GM12878 (cell line): ENCODE results near the gene DIDO1. TPM values are rescaled to one million over a fixed set of nuclear protein-coding genes. Genes with fewer than 3 reads are reported as not detected.

ENCODE experiments used
- ATAC-seq: fragments of 200-7000 bp; cut with Tn5 transposase; 3 replicates; pipeline ENCODE4 v1.9.1; 2020; ENCODE audit warnings: mild to moderate bottlenecking, moderate library complexity
- BruUV-seq: library from RNA; stranded (reverse); fragments of 400-500 nt; replicated peaks from 2 replicates; lab custom pipeline; 2021; lab: Mats Ljungman, UMichigan
- CTCF ChIA-PET: fragments of 300-600 bp; sonication (Branson Sonifier 250); formaldehyde crosslinking; extraction: SDS; loops from one replicate; lab custom pipeline; 2021; ENCODE audit warnings: inconsistent platforms; lab: Yijun Ruan, JAX
- POLR2A ChIA-PET: fragments of 350-600 bp; formaldehyde crosslinking; extraction: SDS; loops from one replicate; lab custom pipeline; 2021; ENCODE audit warnings: inconsistent platforms; lab: Charles Lee
- RAD21 ChIA-PET: fragments of 300-600 bp; sonication (Branson Sonifier 250); formaldehyde crosslinking; loops from one replicate; lab custom pipeline; 2023; ENCODE audit warnings: antibody characterized with exemption; ENCODE audit not compliant: unreplicated experiment; lab: Charles Lee
- SMC1A ChIA-PET: fragments of 300-600 bp; sonication (Branson Sonifier 250); formaldehyde crosslinking; loops from one replicate; lab custom pipeline; 2023; ENCODE audit not compliant: unreplicated experiment, uncharacterized antibody; lab: Charles Lee
- DNase-seq: peaks from one replicate; pipeline ENCODE4 v3.0.0-alpha.2; 2011; ENCODE audit warnings: low read depth, low spot score
- FAIRE-seq: peaks from 3 replicates; lab custom pipeline; 2011; peaks lifted over from hg19 to GRCh38; lab: Jason Lieb, UNC
- H2AFZ ChIP-seq: 2 replicates; pipeline ENCODE4 v1.6.0; 2011; ENCODE audit warnings: low read depth, low read length, control low read depth; ENCODE audit not compliant: control insufficient read depth
- H3K27ac ChIP-seq: 2 replicates; pipeline ENCODE4 v1.5.1; 2011; ENCODE audit warnings: control low read depth; ENCODE audit not compliant: control insufficient read depth, insufficient read depth
- H3K27me3 ChIP-seq, 2 experiments: replicated peaks in 1 of 2; 2 replicates each; pipeline versions ENCODE4 v1.6.0 to v1.6.1; 2011; ENCODE audit warnings: low read length in 1 of 2; ENCODE audit not compliant: control insufficient read depth in 2 of 2, insufficient read depth in 2 of 2
- H3K36me3 ChIP-seq, 2 experiments: 2 replicates each; pipeline ENCODE4 v1.5.1; 2011; ENCODE audit warnings: low read length in 1 of 2; ENCODE audit not compliant: control insufficient read depth in 2 of 2, insufficient read depth in 2 of 2
- H3K4me1 ChIP-seq: 2 replicates; pipeline ENCODE4 v1.6.1; 2011; ENCODE audit warnings: mild to moderate bottlenecking, low read length, moderate library complexity, mixed read lengths; ENCODE audit not compliant: control insufficient read depth, insufficient read depth
- H3K4me2 ChIP-seq: 2 replicates; pipeline ENCODE4 v1.6.0; 2011; ENCODE audit warnings: control low read depth; ENCODE audit not compliant: control insufficient read depth, insufficient read depth
- H3K4me3 ChIP-seq: fragments of 200-600 bp; sonication (generic); 2 replicates; pipeline ENCODE4 v1.5.1; 2016
- H3K79me2 ChIP-seq: 2 replicates; pipeline ENCODE4 v1.6.0; 2011; ENCODE audit warnings: low read length; ENCODE audit not compliant: control insufficient read depth, insufficient read depth
- H3K9ac ChIP-seq: 2 replicates; pipeline ENCODE4 v1.8.0; 2011; ENCODE audit warnings: low read length, control low read depth, mixed read lengths; ENCODE audit not compliant: control insufficient read depth, insufficient read depth
- H3K9me3 ChIP-seq: replicated peaks from 3 replicates; pipeline ENCODE4 v1.5.1; 2011; ENCODE audit warnings: mild to moderate bottlenecking, low read length; ENCODE audit not compliant: control insufficient read depth, insufficient read depth
- H4K20me1 ChIP-seq: 2 replicates; pipeline ENCODE4 v1.6.0; 2011; ENCODE audit not compliant: control insufficient read depth, insufficient read depth
- CEBPB ChIP-seq, 2 experiments: fragments of 150-350 bp in 1 of 2; IDR thresholded peaks; 2 replicates each; pipeline ENCODE4 v1.6.1; 2012 to 2014; ENCODE audit warnings: low read depth in 2 of 2, low read length in 2 of 2, borderline replicate concordance in 1 of 2, inconsistent platforms in 1 of 2
- CHD2 ChIP-seq: IDR thresholded peaks from 2 replicates; pipeline ENCODE4 v1.6.1; 2011; ENCODE audit warnings: low read depth, low read length, improper control_type of control experiment, borderline replicate concordance
- E4F1 ChIP-seq: fragments of 450-650 bp; IDR thresholded peaks from 2 replicates; pipeline ENCODE4 v1.6.1; 2018; ENCODE audit warnings: borderline replicate concordance, mild to moderate bottlenecking; ENCODE audit not compliant: partially characterized antibody
- EZH2 ChIP-seq: IDR thresholded peaks from 2 replicates; pipeline ENCODE4 v1.6.1; 2012; ENCODE audit warnings: low read depth, mild to moderate bottlenecking, control low read depth, inconsistent platforms, low read length, borderline replicate concordance; ENCODE audit not compliant: control insufficient read depth
- FOXM1 ChIP-seq: IDR thresholded peaks from 2 replicates; pipeline ENCODE4 v1.6.1; 2012; ENCODE audit warnings: low read depth, mild to moderate bottlenecking, inconsistent platforms, low read length, moderate library complexity
- GABPA ChIP-seq: IDR thresholded peaks from 2 replicates; pipeline ENCODE4 v1.6.1; 2014; ENCODE audit warnings: antibody characterized with exemption, low read depth, mild to moderate bottlenecking, inconsistent platforms
- HDAC6 ChIP-seq: fragments of 200-600 bp; sonication (generic); IDR thresholded peaks from one replicate; pipeline ENCODE4 v1.8.0; 2017; ENCODE audit warnings: antibody characterized with exemption; ENCODE audit not compliant: unreplicated experiment
- HDGF ChIP-seq: fragments of 450-650 bp; IDR thresholded peaks from 2 replicates; pipeline ENCODE4 v1.6.1; 2016; ENCODE audit warnings: antibody characterized with exemption
- KAT2A ChIP-seq: conservative IDR thresholded peaks from 2 replicates; pipeline ENCODE4 v1.6.1; 2011; ENCODE audit warnings: low read depth, low read length; ENCODE audit not compliant: control insufficient read depth
- MXI1 ChIP-seq: fragments of 150-350 bp; IDR thresholded peaks from 2 replicates; pipeline ENCODE4 v1.6.1; 2011; ENCODE audit warnings: low read depth, mild to moderate bottlenecking, inconsistent platforms, low read length, improper control_type of control experiment
- NBN ChIP-seq: fragments of 450-650 bp; IDR thresholded peaks from 2 replicates; pipeline ENCODE4 v1.6.1; 2016
- NFXL1 ChIP-seq: fragments of 450-650 bp; IDR thresholded peaks from 2 replicates; pipeline ENCODE4 v1.6.1; 2017; ENCODE audit warnings: antibody characterized with exemption, mild to moderate bottlenecking, borderline replicate concordance
- NFYB ChIP-seq: IDR thresholded peaks from 2 replicates; pipeline ENCODE4 v1.6.1; 2011; ENCODE audit warnings: low read depth, mild to moderate bottlenecking, low read length, improper control_type of control experiment, moderate library complexity; ENCODE audit not compliant: insufficient read depth
- POLR2A ChIP-seq: IDR thresholded peaks from 2 replicates; pipeline ENCODE4 v1.6.1; 2011; ENCODE audit warnings: low read depth, mild to moderate bottlenecking, low read length
- RBBP5 ChIP-seq: fragments of 200-600 bp; sonication (generic); conservative IDR thresholded peaks from 2 replicates; pipeline ENCODE4 v1.6.1; 2016
- STAT1 ChIP-seq: fragments of 450-650 bp; conservative IDR thresholded peaks from 2 replicates; pipeline ENCODE4 v1.6.1; 2014; ENCODE audit warnings: antibody characterized with exemption, mild to moderate bottlenecking
- TAF1 ChIP-seq: IDR thresholded peaks from 2 replicates; pipeline ENCODE4 v1.6.1; 2011; ENCODE audit warnings: mild to moderate bottlenecking, low read depth, low read length, borderline replicate concordance
- USF2 ChIP-seq: IDR thresholded peaks from 2 replicates; pipeline ENCODE4 v1.6.1; 2011; ENCODE audit warnings: low read depth, low read length, improper control_type of control experiment, borderline replicate concordance
- YBX1 ChIP-seq: fragments of 450-650 bp; IDR thresholded peaks from 2 replicates; pipeline ENCODE4 v1.6.1; 2016; ENCODE audit warnings: antibody characterized with exemption
- ZNF24 ChIP-seq: fragments of 450-650 bp; IDR thresholded peaks from 2 replicates; pipeline ENCODE4 v1.6.1; 2017; ENCODE audit warnings: antibody characterized with exemption, mild to moderate bottlenecking
- WGBS: methylation state at CpG from one replicate; pipeline ENCODE4 v1.1.6; 2016; ENCODE audit warnings: low lambda C conversion rate; ENCODE audit not compliant: insufficient replicate concordance, insufficient coverage; ENCODE audit errors: missing lambda C conversion rate; 5-methylcytosine and 5-hydroxymethylcytosine counted together
- in situ Hi-C: fragments of 300-500 bp; cut with MboI; formaldehyde crosslinking; loops from 9 replicates; pipeline ENCODE4 v1.14.3; 2018; ENCODE audit warnings: mixed read lengths
- intact Hi-C: fragments of 100-400 bp; cut with micrococcal nuclease; formaldehyde crosslinking; loops from one replicate; pipeline ENCODE4 v1.14.2; 2022; ENCODE audit not compliant: unreplicated experiment
- polyA plus RNA-seq, 11 experiments: library from polyadenylated mRNA; depleted of rRNA in 4 of 11; unstranded in 6 of 11; stranded (reverse) in 5 of 11; fragments of >200 nt; fragmentation: Nextera tagmentation in 4 of 11; fragmentation: Illumina TruSeq in 1 of 11; extraction: Ambion mirVana in 4 of 11; extraction: Trizol in 1 of 11; gene quantifications; 1 replicate in 1 of 11; 2 replicates in 10 of 11; pipeline versions ENCODE4 v1.2.1 to v1.2.3, GENCODE V29; 2011 to 2016; ENCODE audit warnings: inconsistent platforms in 2 of 11, missing spikeins in 2 of 11, low read depth in 1 of 11
- total RNA-seq, 4 experiments: library from RNA; depleted of rRNA in 3 of 4; stranded (reverse); fragments of >200 nt in 3 of 4; fragmentation: Illumina TruSeq in 1 of 4; extraction: Trizol in 1 of 4; gene quantifications; 2 replicates each; pipeline versions ENCODE4 v1.2.1 to v1.2.3, GENCODE V29; 2013 to 2021

The DIDO1 gene
- total and polyA plus RNA-seq, 10 of the 15 experiments (the other 5 are each of a cell fraction or from before 2014, with no cell fraction given): 5.5 to 56.4 (median 38.4) TPM

- no peaks in the 10 kb centered on the region for H3K9me3 ChIP-seq
- WGBS: 95% methylated on average over 11 of the region's 14 CpGs
- no peaks in the 10 kb centered on the region for H3K27me3 ChIP-seq
- peaks cover 24 to 39% of the 10 kb centered on the region in 2 experiments for H3K36me3 ChIP-seq
- no peak overlapping the region for H3K27ac ChIP-seq
- no peak for FAIRE-seq
- ChIA-PET RAD21 (no interaction called here), POLR2A (no interaction called here), CTCF (interaction anchor here (1.2 to 1.6 kb wide), 2 partner anchors 55 to 71 kb away, joined by 3 to 7 read pairs; no protein-coding TSS in a partner anchor), SMC1A (no interaction called here)
- in situ Hi-C loops (no loop called here), intact Hi-C loops (no loop called here)
- no peaks in the 10 kb centered on the region for H3K79me2 ChIP-seq
- no peaks in the 10 kb centered on the region for H3K4me1 ChIP-seq
- no peak for TF ChIP-seq POLR2A
- no peak for TF ChIP-seq TAF1
- TF ChIP-seq YBX1: no peak
- no peak for TF ChIP-seq NFYB
- no peak for TF ChIP-seq FOXM1
- TF ChIP-seq E4F1: no peak
- TF ChIP-seq CEBPB (IDR thresholded peaks at IDR 0.05; ENCODE audit: borderline replicate concordance in 1 of 2, low read depth in 2 of 2, low read length in 2 of 2): no peak
- no peak for TF ChIP-seq NBN
- TF ChIP-seq RBBP5: no peak
- TF ChIP-seq EZH2: no peak
- no peak for TF ChIP-seq HDAC6
- no peak for TF ChIP-seq GABPA
- no peak for TF ChIP-seq KAT2A
- no peak for TF ChIP-seq STAT1
- TF ChIP-seq HDGF: no peak
- no peak for TF ChIP-seq USF2
- no peak for TF ChIP-seq ZNF24
- no peak for TF ChIP-seq CHD2
- no peak for TF ChIP-seq MXI1
- no peak for TF ChIP-seq NFXL1
- H4K20me1 ChIP-seq: no peaks in the 10 kb centered on the region
- no peak overlapping the region for H3K9ac ChIP-seq
- no peak overlapping the region for H3K4me3 ChIP-seq
- no peak overlapping the region for H3K4me2 ChIP-seq
- H2AFZ ChIP-seq: no peak overlapping the region
- no peak for ATAC-seq
- BruUV-seq: no TSS peak
- no peak for DNase-seq
Observed at GRCh38 chr20:62893700-62894099, 32.6 kb downstream of the DIDO1 start.
